Gastrocnemius medialis (tissue), 4 donors: ENCODE measurements around the gene BPIFB2. TPM values are rescaled to one million over a fixed set of nuclear protein-coding genes. Genes with fewer than 3 reads are reported as not detected.
"Not testable (repeated sequence)": the region's sequence is repeated elsewhere in the genome, so short reads cannot be mapped to it uniquely, and the experiment has no call there.

Experiments used
- ATAC-seq, 2 donors: fragments of 150-250 bp; one replicate each; pipeline ENCODE4 v1.9.1; 2016
- DNase-seq, 2 donors: peaks; one replicate each; pipeline ENCODE4 v3.0.0-alpha.2; 2019
- H3K27ac ChIP-seq, 4 donors: fragments of 200-600 bp; sonication (generic); 1 replicate in 1 of 4; 2 replicates in 3 of 4; pipeline ENCODE4 v1.5.1; 2016 to 2018; ENCODE audit warnings: mild to moderate bottlenecking in 2 of 4, moderate library complexity in 1 of 4
- H3K27me3 ChIP-seq, 3 donors: fragments of 200-600 bp; sonication (generic) in 2 of 3; 1 replicate in 1 of 3; 2 replicates in 2 of 3; pipeline versions ENCODE4 v1.5.1 to v1.6.0; 2016 to 2019; ENCODE audit warnings: mild to moderate bottlenecking in 1 of 3, moderate library complexity in 1 of 3
- H3K36me3 ChIP-seq, 2 donors: fragments of 200-600 bp; sonication (generic) in 1 of 2; one replicate each; pipeline ENCODE4 v1.5.1; 2017 to 2018
- H3K4me1 ChIP-seq, 2 donors: fragments of 200-600 bp; sonication (generic) in 1 of 2; one replicate each; pipeline ENCODE4 v1.5.1; 2016 to 2017; ENCODE audit warnings: mild to moderate bottlenecking in 2 of 2
- H3K4me3 ChIP-seq, 4 donors: fragments of 200-600 bp; sonication (generic) in 3 of 4; 1 replicate in 1 of 4; 2 replicates in 3 of 4; pipeline ENCODE4 v1.5.1; 2016 to 2019; ENCODE audit warnings: mild to moderate bottlenecking in 2 of 4
- H3K9me3 ChIP-seq, 3 donors: fragments of 200-600 bp; sonication (generic) in 2 of 3; 1 replicate in 1 of 3; 2 replicates in 2 of 3; pipeline ENCODE4 v1.5.1; 2016 to 2019
- POLR2A ChIP-seq, 2 donors: fragments of 450-650 bp; IDR thresholded peaks; one replicate each; pipeline ENCODE4 v1.6.1; 2017; ENCODE audit warnings: antibody characterized with exemption in 2 of 2, mild to moderate bottlenecking in 2 of 2, moderate library complexity in 2 of 2
- in situ Hi-C, 4 donors: fragments of 200-750 bp; cut with MboI; loops; one replicate each; pipeline versions ENCODE4 v1.15.0 to v1.8.0; 2017; ENCODE audit warnings: low sequenced_read_pairs in 4 of 4
- intact Hi-C: fragments of 100-400 bp; cut with DNase I; formaldehyde crosslinking; loops from one replicate; pipeline ENCODE4 v1.15.1; 2023; ENCODE audit warnings: low total_unique reads
- total RNA-seq, 4 donors: library from RNA; depleted of rRNA; stranded (reverse); fragments of >200 nt; gene quantifications; one replicate each; pipeline versions ENCODE4 v1.1.0 to v1.2.3, GENCODE V29; 2016
- TF ChIP-seq, protein P1 (sequence below), 5 experiments: fragments of 450-650 bp in 3 of 5; fragments of 200-600 bp in 2 of 5; sonication (generic) in 2 of 5; IDR thresholded peaks in 4 of 5; conservative IDR thresholded peaks in 1 of 5; 1 replicate in 4 of 5; 2 replicates in 1 of 5; pipeline ENCODE4 v1.5.1; 2016 to 2019; ENCODE audit warnings: antibody characterized with exemption in 5 of 5, mild to moderate bottlenecking in 3 of 5, moderate library complexity in 3 of 5

BPIFB2 gene
- total RNA-seq, 4 donors from 2014 or later: not detected

DNA sequence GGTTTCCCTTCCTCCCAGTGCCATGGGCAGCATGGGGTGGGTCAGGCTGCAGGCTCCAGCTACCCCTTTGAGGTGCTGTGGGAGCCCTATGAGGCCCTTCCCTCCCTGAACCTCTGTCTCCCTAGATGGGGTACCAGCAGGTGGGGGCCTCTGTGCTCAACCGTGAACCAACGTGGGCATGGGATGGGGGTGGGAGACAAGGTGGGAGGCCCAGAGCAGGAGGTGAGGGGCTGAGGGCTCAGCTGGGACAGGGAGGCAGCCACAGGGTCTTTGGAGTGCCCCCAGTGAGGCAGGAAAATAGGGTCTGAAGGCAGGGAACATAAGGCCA is 36.6 kb upstream of the BPIFB2 start:
- no peak overlapping the region for H3K27ac ChIP-seq
- no peaks in the 10 kb centered on the region for H3K27me3 ChIP-seq
- DNase-seq (no peak), ATAC-seq (no peak)
- H3K36me3 ChIP-seq: no peaks in the 10 kb centered on the region
- no peaks in the 10 kb centered on the region for H3K9me3 ChIP-seq
- in situ Hi-C loops (no loop called here), intact Hi-C loops (no loop called here)
- H3K4me1 ChIP-seq: no peaks in the 10 kb centered on the region
- TF ChIP-seq, protein P1, sequence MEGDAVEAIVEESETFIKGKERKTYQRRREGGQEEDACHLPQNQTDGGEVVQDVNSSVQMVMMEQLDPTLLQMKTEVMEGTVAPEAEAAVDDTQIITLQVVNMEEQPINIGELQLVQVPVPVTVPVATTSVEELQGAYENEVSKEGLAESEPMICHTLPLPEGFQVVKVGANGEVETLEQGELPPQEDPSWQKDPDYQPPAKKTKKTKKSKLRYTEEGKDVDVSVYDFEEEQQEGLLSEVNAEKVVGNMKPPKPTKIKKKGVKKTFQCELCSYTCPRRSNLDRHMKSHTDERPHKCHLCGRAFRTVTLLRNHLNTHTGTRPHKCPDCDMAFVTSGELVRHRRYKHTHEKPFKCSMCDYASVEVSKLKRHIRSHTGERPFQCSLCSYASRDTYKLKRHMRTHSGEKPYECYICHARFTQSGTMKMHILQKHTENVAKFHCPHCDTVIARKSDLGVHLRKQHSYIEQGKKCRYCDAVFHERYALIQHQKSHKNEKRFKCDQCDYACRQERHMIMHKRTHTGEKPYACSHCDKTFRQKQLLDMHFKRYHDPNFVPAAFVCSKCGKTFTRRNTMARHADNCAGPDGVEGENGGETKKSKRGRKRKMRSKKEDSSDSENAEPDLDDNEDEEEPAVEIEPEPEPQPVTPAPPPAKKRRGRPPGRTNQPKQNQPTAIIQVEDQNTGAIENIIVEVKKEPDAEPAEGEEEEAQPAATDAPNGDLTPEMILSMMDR (IDR thresholded peaks at IDR 0.05 in 4 of 5, conservative IDR thresholded peaks at IDR 0.05 in 1 of 5): no peak
- TF ChIP-seq POLR2A (IDR thresholded peaks at IDR 0.05): no peak
- H3K4me3 ChIP-seq: no peak overlapping the region

DNA sequence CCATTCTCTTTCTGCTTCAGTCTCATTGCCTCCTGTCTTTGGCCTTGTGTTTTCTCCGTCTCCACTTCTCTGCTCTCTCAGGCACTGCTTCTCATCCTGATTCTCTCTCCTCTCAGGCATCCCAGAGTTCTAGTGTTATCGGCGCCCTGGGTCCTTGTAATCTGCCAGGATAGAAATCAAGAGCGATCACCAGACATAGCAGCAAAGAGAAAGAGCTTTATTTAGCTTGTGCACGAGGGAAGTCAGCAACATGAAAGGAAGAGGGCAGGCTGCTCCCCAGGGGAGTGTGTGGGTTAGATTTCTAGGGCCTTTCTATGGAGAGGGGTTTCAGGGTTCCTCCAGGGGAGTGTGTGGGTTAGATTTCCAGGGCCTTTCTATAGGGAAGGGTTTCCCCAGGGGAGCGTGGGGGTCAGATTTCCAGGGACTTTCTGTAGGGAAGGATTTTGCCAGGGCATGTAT is 35.8 kb upstream of the BPIFB2 start:
- in situ Hi-C loops: no loop called here
- Histone ChIP-seq H3K36me3 (no peaks in the 10 kb centered on the region), H3K9me3 (no peaks in the 10 kb centered on the region), H3K27ac (no peak overlapping the region), H3K4me1 (no peaks in the 10 kb centered on the region), H3K4me3 (no peak overlapping the region), H3K27me3 (no peaks in the 10 kb centered on the region)
- intact Hi-C loops: no loop called here
- ATAC-seq (no peak), DNase-seq (no peak)
- TF ChIP-seq, protein P1 (IDR thresholded peaks at IDR 0.05 in 4 of 5, conservative IDR thresholded peaks at IDR 0.05 in 1 of 5): no peak
- TF ChIP-seq POLR2A (IDR thresholded peaks at IDR 0.05): no peak

DNA sequence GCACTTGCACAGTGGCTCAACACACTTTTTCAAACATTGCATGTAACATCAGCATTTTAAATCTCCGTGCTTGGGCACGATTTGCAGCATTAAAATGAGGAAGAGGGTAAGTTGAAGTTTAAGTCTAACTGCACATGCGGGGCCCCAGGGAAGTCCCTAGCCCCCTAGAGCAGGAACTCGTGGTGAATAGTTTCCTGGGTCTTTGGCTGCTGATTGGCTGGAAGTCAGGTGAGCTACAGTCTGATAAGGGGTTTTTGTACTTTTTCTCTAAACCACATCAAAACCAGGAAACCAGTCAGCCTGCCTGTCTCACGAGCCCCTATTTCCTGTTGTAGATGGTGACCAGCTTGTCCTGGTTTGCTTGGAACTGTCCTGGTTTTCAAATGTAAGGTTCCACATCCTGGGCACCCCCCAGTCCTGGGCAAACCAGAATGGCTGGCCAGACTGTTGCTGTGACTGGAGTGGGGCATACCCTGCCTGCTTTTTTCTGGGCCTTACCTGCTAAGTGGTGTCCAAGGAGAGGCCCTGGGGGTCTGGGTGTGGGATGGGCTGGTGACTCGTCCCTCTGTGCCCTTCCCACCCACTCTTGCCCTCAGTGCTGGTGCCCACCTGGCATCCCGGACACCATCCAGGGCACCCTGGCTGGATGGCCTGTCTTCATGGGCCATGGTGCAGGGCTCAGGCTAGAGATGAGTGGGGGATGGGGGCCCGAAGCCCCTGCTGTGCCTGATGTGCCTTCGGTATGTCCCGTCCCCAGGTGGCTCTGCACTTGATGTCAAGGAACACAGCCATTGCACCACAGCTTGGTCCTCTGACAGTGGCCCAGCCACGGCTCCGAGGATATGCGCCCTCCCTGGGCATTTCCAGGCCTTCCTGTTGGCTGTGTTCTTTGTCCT is 35.1 kb upstream of the BPIFB2 start:
- no peak overlapping the region for H3K4me3 ChIP-seq
- in situ Hi-C loops (no loop called here), intact Hi-C loops (no loop called here)
- no peak overlapping the region for H3K27ac ChIP-seq
- no peaks in the 10 kb centered on the region for H3K36me3 ChIP-seq
- no peaks in the 10 kb centered on the region for H3K4me1 ChIP-seq
- no peak for TF ChIP-seq POLR2A (IDR thresholded peaks at IDR 0.05)
- TF ChIP-seq, protein P1 (IDR thresholded peaks at IDR 0.05 in 4 of 5, conservative IDR thresholded peaks at IDR 0.05 in 1 of 5): no peak
- no peaks in the 10 kb centered on the region for H3K9me3 ChIP-seq
- H3K27me3 ChIP-seq: no peaks in the 10 kb centered on the region
- DNase-seq: no peak
- ATAC-seq: no peak

DNA sequence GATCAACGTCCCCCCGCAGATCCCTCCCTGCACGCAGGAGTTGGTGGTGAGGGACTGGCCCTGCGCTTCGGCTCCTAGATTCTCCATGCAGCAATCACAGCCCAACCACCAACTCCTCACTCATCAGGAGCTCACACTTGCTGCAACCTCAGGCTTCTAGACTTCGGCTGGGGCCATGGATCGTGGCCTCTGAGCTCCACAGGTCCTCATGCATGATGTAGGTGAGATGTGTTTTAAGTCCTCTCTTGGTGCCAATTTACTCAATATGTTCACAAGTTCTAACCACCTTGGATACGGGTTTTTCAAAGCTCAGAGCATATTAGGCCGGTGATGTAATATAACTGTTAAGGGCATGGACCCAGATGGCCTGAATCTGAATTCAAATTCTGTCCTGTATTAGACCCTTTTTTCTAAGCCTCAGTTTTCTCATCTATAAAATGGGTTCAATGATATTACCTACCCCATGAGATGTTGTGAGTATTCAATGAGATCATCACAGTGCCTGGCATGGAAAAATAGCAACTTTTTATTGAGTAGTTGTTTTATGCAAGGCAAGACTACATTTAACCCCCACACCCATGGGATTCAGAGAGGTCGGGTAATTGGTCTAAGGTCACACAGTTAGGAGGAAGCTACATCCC is 34.3 kb upstream of the BPIFB2 start:
- no peak for TF ChIP-seq POLR2A (IDR thresholded peaks at IDR 0.05)
- TF ChIP-seq, protein P1 (IDR thresholded peaks at IDR 0.05 in 4 of 5, conservative IDR thresholded peaks at IDR 0.05 in 1 of 5): no peak
- Histone ChIP-seq H3K27me3 (no peaks in the 10 kb centered on the region), H3K9me3 (no peaks in the 10 kb centered on the region), H3K27ac (no peak overlapping the region), H3K4me3 (no peak overlapping the region), H3K36me3 (no peaks in the 10 kb centered on the region), H3K4me1 (no peaks in the 10 kb centered on the region)
- in situ Hi-C loops (no loop called here), intact Hi-C loops (no loop called here)
- DNase-seq (no peak), ATAC-seq (no peak)

DNA sequence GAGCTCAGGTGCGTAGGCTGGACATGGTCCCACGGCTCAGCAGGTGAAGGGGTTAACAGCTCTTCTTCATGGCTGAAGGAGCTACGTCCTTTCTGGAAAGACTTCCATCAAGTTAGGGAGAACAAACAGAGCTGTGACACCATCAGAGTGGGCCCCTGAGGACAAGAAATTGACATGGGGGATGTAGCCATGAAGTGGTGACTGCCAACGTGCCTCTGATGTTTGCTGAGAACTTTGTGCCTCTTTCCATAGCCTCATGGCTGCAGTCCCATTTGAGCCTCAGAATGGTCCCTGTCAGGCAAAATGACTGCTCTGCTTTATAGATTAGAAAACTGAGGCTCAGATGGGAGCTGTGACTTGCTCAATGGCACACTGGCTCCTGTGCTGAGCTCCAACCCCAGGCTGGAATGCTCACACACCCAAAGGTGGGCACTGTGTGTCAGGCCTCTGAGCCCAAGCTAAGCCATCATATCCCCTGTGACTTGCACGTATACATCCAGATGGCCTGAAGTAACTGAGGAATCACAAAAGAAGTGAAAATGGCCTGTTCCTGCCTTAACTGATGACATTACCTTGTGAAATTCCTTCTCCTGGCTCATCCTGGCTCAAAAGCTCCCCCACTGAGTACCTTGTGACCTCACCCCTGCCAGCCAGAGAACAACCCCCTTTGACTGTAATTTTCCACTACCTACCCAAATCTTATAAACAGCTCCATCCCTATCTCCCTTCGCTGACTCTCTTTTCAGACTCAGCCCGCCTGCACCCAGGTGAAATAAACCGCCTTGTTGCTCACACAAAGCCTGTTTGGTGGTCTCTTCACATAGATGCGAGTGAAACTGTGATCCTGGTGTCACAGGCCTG is 33.1 kb upstream of the BPIFB2 start:
- H3K4me1 ChIP-seq, H3K9me3 ChIP-seq, H3K4me3 ChIP-seq, DNase-seq, intact Hi-C loops, H3K36me3 ChIP-seq, H3K27ac ChIP-seq, ATAC-seq, in situ Hi-C loops, H3K27me3 ChIP-seq: not testable (repeated sequence)

DNA sequence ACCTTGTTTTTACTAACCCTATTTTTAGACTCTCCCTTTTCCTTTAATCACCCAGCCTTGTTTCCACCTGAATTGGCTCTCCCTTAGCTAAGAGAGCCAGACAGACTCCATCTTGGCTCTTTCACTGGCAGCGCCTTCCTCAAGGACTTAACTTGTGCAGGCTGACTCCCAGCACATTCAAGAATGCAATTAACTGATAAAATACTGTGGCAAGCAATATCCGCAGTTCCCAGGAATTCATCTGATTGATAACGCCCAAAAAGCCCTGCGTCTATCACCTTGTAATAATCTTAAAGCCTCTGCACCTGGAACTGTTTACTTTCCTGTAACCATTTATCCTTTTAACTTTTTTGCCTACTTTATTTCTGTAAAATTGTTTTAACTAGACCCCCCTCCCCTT is 32.4 kb upstream of the BPIFB2 start:
- H3K4me1 ChIP-seq, in situ Hi-C loops, H3K27ac ChIP-seq, H3K27me3 ChIP-seq, ATAC-seq, H3K36me3 ChIP-seq, H3K9me3 ChIP-seq, DNase-seq, H3K4me3 ChIP-seq, intact Hi-C loops: not testable (repeated sequence)
